Frontal cortex (tissue), 4 donors: Measurements from ENCODE around the gene CCDC186. TPM values are rescaled to one million over a fixed set of nuclear protein-coding genes. Genes with fewer than 3 reads are reported as not detected.

ENCODE experiments used
- DNase-seq, 2 donors: peaks; one replicate each; pipeline ENCODE4 v3.0.0; 2012; ENCODE audit warnings: low spot score in 2 of 2
- FAIRE-seq: peaks from 2 replicates; lab custom pipeline; 2012; peaks lifted over from hg19 to GRCh38; lab: Jason Lieb, UNC
- total RNA-seq: library from RNA; depleted of rRNA; stranded (reverse); fragments of >200 nt; gene quantifications from one replicate; pipeline ENCODE4 v1.2.3, GENCODE V29; 2014
- donor health status: control.
- donor health status: control.
- donor health status: control.

CCDC186 gene
- 45.2 TPM for total RNA-seq

- DNase-seq (peak; percentile 80 to 83), FAIRE-seq (no peak)
Observed at GRCh38 chr10:114173921-114174694, at the start of gene CCDC186. Gene CCDC186 (minus strand): TSS chr10:114174203. CDS start chr10:114163268, 10,935 bp downstream.

GRCh38 chr10:114223066-114223465, 49.1 kb upstream of the CCDC186 start:
- no peak for FAIRE-seq
- DNase-seq: no peak

GRCh38 chr10:114221235-114221634, 47.2 kb upstream of the CCDC186 start:
- no peak for FAIRE-seq
- no peak for DNase-seq

- no peak for DNase-seq
- FAIRE-seq: no peak
Observed at GRCh38 chr10:114220281-114220680, 46.3 kb upstream of the CCDC186 start.

- no peak for FAIRE-seq
- DNase-seq: no peak
Observed at GRCh38 chr10:114215033-114215432, 41.0 kb upstream of the CCDC186 start.

- DNase-seq (no peak), FAIRE-seq (no peak)
Observed at GRCh38 chr10:114212153-114212552, 38.1 kb upstream of the CCDC186 start.

- no peak for FAIRE-seq
- DNase-seq: no peak
Observed at GRCh38 chr10:114208351-114208750, 34.3 kb upstream of the CCDC186 start.

GRCh38 chr10:114207349-114207748, 33.3 kb upstream of the CCDC186 start:
- FAIRE-seq (no peak), DNase-seq (no peak)

GRCh38 chr10:114206902-114207301, 32.9 kb upstream of the CCDC186 start:
- no peak for FAIRE-seq

GRCh38 chr10:114202812-114203211, 28.8 kb upstream of the CCDC186 start:
- DNase-seq (no peak), FAIRE-seq (no peak)

More at GRCh38 chr10:114206902-114207301, 32.9 kb upstream of the CCDC186 start:
- no peak for DNase-seq

- DNase-seq: no peak
- FAIRE-seq: no peak
Observed at GRCh38 chr10:114199239-114199638, 25.2 kb upstream of the CCDC186 start.

GRCh38 chr10:114195079-114195478, 21.1 kb upstream of the CCDC186 start:
- DNase-seq (no peak), FAIRE-seq (no peak)

- no peak for DNase-seq
- FAIRE-seq: no peak
Observed at GRCh38 chr10:114189700-114190099, 15.7 kb upstream of the CCDC186 start.

- no peak for DNase-seq
- FAIRE-seq: no peak
Observed at GRCh38 chr10:114188900-114189299, 14.9 kb upstream of the CCDC186 start.

- FAIRE-seq (no peak), DNase-seq (no peak)
Observed at GRCh38 chr10:114188001-114188400, 14.0 kb upstream of the CCDC186 start.

- FAIRE-seq (no peak), DNase-seq (no peak)
Observed at GRCh38 chr10:114184276-114184675, 10.3 kb upstream of the CCDC186 start.

- FAIRE-seq (no peak), DNase-seq (no peak)
Observed at GRCh38 chr10:114183563-114183962, 9.6 kb upstream of the CCDC186 start.

- DNase-seq: no peak
- FAIRE-seq: no peak
Observed at GRCh38 chr10:114181971-114182370, 8.0 kb upstream of the CCDC186 start.

- DNase-seq (no peak), FAIRE-seq (no peak)
Observed at GRCh38 chr10:114180937-114181336, 6.9 kb upstream of the CCDC186 start.

- no peak for FAIRE-seq
- no peak for DNase-seq
Observed at GRCh38 chr10:114179747-114180146, 5.7 kb upstream of the CCDC186 start.

GRCh38 chr10:114179148-114179547, 5.1 kb upstream of the CCDC186 start, which contains the start of gene TDRD1:
Gene TDRD1 (plus strand): TSS chr10:114179353. CDS start chr10:114187832, 8,479 bp downstream.
- no peak for DNase-seq
- no peak for FAIRE-seq

- FAIRE-seq (no peak), DNase-seq (no peak)
Observed at GRCh38 chr10:114176511-114176910, 2.5 kb upstream of the CCDC186 start.
